Left colon (tissue), 2 donors: ENCODE results near the gene CHCT1. TPM values are rescaled to one million over a fixed set of nuclear protein-coding genes. Genes with fewer than 3 reads are reported as not detected.

Experiments
- ATAC-seq: fragments of 200-7000 bp; cut with Tn5 transposase; one replicate; pipeline ENCODE4 v1.9.1; 2020; ENCODE audit warnings: mild to moderate bottlenecking, moderate library complexity
- DNase-seq, 2 donors: peaks; one replicate each; pipeline ENCODE4 v3.0.0-alpha.2; 2020
- intact Hi-C, 2 donors: fragments of 100-400 bp; cut with DNase I in 1 of 2; cut with micrococcal nuclease in 1 of 2; formaldehyde crosslinking; loops; one replicate each; pipeline versions ENCODE4 v1.11.2 to v1.14.0; 2022; cut with DNase I, micrococcal nuclease
- total RNA-seq, 2 donors: library from RNA; stranded (reverse); fragmentation: NEBNext Ultra II Directional; extraction: Animal tissue kit (Norgen Biotek cat#: 25700); gene quantifications; one replicate each; pipeline ENCODE4 v1.2.1, GENCODE V29; 2021
- donor health status: DM: no; HTN: no; CAD: no.
- donor health status: DM: yes; HTN: yes; CAD: no.

CHCT1 gene
- total RNA-seq, 2 donors from 2014 or later, result not detected

DNA sequence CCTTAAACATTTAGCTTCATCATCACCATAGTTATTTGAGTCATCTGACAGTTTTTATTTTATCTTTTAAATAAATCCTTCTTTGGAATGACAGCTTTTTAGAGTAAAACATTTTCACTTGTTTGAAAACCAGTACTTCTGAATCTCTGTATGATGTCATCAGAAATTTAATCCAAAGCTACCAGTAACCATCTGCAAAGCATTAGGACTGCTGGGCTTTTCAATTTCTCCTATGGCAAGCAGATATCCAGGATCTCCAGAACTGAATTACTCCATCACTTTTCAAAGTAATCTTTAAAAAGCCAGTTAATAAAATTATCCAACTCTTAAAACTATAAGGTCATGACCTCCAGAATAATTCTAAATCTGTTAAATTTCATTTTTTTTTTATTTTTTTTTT is 51.5 kb downstream of the CHCT1 start:
- intact Hi-C loops, result no loop called here
- DNase-seq (no peak), ATAC-seq (no peak)

Other genes with a start within 250 kb of the CHCT1 start
- gene USP32, start 30.4 kb upstream of the CHCT1 start, total RNA-seq, result 10 to 100 TPM; 37.4 to 48.9 TPM
- 10 to 100 TPM; 30.7 to 34.7 TPM for gene APPBP2, start 103.8 kb downstream of the CHCT1 start, total RNA-seq
- 10 to 100 TPM; 14.3 to 21.1 TPM for gene PPM1D, start 177.7 kb downstream of the CHCT1 start, total RNA-seq